Measurements from ENCODE around the gene CCDC88A. TPM values are rescaled to one million over a fixed set of nuclear protein-coding genes. Genes with fewer than 3 reads are reported as not detected.

Gene CCDC88A
- total and polyA plus RNA-seq, 2 donors (not counting 3 experiments of a cell fraction or from before 2014, with no cell fraction given), result 21.1 to 77.4 TPM

GRCh38 chr2:55459714-55460274, 40.1 kb upstream of the CCDC88A start:
- H3K9me3 ChIP-seq (replicated peaks; ENCODE audit: control insufficient read depth, insufficient read depth, low read length), result no peaks in the 10 kb centered on the region
- intact Hi-C loops (cut with micrococcal nuclease) (no loop called here), dilution Hi-C loops (cut with MboI; ENCODE audit: extremely low pct_ligation_motif_present, low sequenced_read_pairs) (no loop called here)
- H3K4me1 ChIP-seq (ENCODE audit: control insufficient read depth, extremely low read depth, insufficient read depth, low read length), result no peaks in the 10 kb centered on the region
- ChIA-PET POLR2A (no interaction called here), CTCF (no interaction called here)
- H3K4me2 ChIP-seq (ENCODE audit: insufficient read depth, low read length), result no peak overlapping the region
- BruUV-seq (replicated peaks), result no TSS peak
- H4K20me1 ChIP-seq (replicated peaks; ENCODE audit: control insufficient read depth, extremely low read depth, insufficient read depth, low read length), result no peaks in the 10 kb centered on the region
- DNase-seq (ENCODE audit: low read depth, low spot score), result no peak
- TF ChIP-seq MYC (IDR thresholded peaks at IDR 0.05; ENCODE audit: low read depth, low read length) (no peak), MAX (IDR thresholded peaks at IDR 0.05; ENCODE audit: insufficient read depth, insufficient read length) (no peak), JUN (IDR thresholded peaks at IDR 0.05; ENCODE audit: borderline replicate concordance, insufficient read depth, insufficient read length, low read depth) (no peak), GATA2 (IDR thresholded peaks at IDR 0.05; ENCODE audit: insufficient read depth, insufficient read length, low read depth, low read length) (no peak), POLR2A (IDR thresholded peaks at IDR 0.05; ENCODE audit: low read depth, low read length) (no peak), CTCF (IDR thresholded peaks at IDR 0.05; ENCODE audit: extremely low read depth in 1 of 2, insufficient read depth in 1 of 2, low read depth in 1 of 2, low read length in 2 of 2) (no peak), POLR2AphosphoS5 (IDR thresholded peaks at IDR 0.05; ENCODE audit: insufficient read depth, low read depth, low read length) (no peak), EZH2 (IDR thresholded peaks at IDR 0.05; ENCODE audit: borderline replicate concordance, low read depth, low read length, severe bottlenecking) (no peak), FOS (IDR thresholded peaks at IDR 0.05; ENCODE audit: borderline replicate concordance, insufficient read depth, low read length) (no peak)
- no peak for FAIRE-seq
- H3K27me3 ChIP-seq (ENCODE audit: control insufficient read depth in 2 of 2, insufficient read depth in 2 of 2, low read length in 2 of 2), result peaks cover 10 to 12% of the 10 kb centered on the region in 2 experiments
- H3K9ac ChIP-seq (replicated peaks; ENCODE audit: extremely low read depth, insufficient read depth, low read length), result no peak overlapping the region
- no peak overlapping the region for H3K27ac ChIP-seq (ENCODE audit: insufficient read depth, low read depth, low read length)
- H3K79me2 ChIP-seq (ENCODE audit: control insufficient read depth, insufficient read depth, low read length), result no peaks in the 10 kb centered on the region
- no peaks in the 10 kb centered on the region for H3K9me1 ChIP-seq (replicated peaks; ENCODE audit: control insufficient read depth, extremely low read depth, insufficient read depth, low read length)
- no peak overlapping the region for H3K4me3 ChIP-seq (replicated peaks in 1 of 3; ENCODE audit: insufficient read depth in 1 of 3, low read depth in 1 of 3, low read length in 3 of 3)
- no peak overlapping the region for H2AFZ ChIP-seq (ENCODE audit: low read depth, low read length)
- no peaks in the 10 kb centered on the region for H3K36me3 ChIP-seq (ENCODE audit: control insufficient read depth in 2 of 2, extremely low read depth in 1 of 2, insufficient read depth in 2 of 2, low read length in 2 of 2)

All from endothelial cell of umbilical vein (primary cell).